CD4-positive, alpha-beta T cell (primary cell): ENCODE results near the gene TAOK3. TPM values are rescaled to one million over a fixed set of nuclear protein-coding genes. Genes with fewer than 3 reads are reported as not detected.

Experiments
- ATAC-seq: fragments of 200-7000 bp; cut with Tn5 transposase; one replicate; pipeline ENCODE4 v1.10.0; 2022; ENCODE audit warnings: mild to moderate bottlenecking; ENCODE audit not compliant: poor library complexity
- CTCF ChIA-PET: fragments of 350-600 bp; sonication (Branson Sonifier 250); formaldehyde crosslinking; loops from one replicate; lab custom pipeline; 2021; ENCODE audit warnings: antibody characterized with exemption, inconsistent platforms; lab: Charles Lee
- POLR2A ChIA-PET: fragments of 350-600 bp; sonication (Branson Sonifier 250); formaldehyde crosslinking; loops from one replicate; lab custom pipeline; 2021; ENCODE audit warnings: antibody characterized with exemption, inconsistent platforms; lab: Charles Lee
- DNase-seq, 14 experiments: peaks; one replicate each; pipeline ENCODE4 v3.0.0-alpha.2; 2013 to 2020; ENCODE audit warnings: mixed read lengths in 2 of 14
- H3K27ac ChIP-seq, 2 donors: one replicate each; pipeline versions ENCODE4 v1.5.1 to v1.7.0; 2013; ENCODE audit warnings: low read length in 2 of 2, low read depth in 1 of 2, mild to moderate bottlenecking in 1 of 2
- H3K27me3 ChIP-seq, 2 experiments: 1 replicate in 1 of 2; 2 replicates in 1 of 2; pipeline versions ENCODE4 v1.6.1 to v1.7.0; 2013; ENCODE audit warnings: low read length in 2 of 2, control low read depth in 1 of 2, mild to moderate bottlenecking in 1 of 2, moderate library complexity in 1 of 2; ENCODE audit not compliant: insufficient read depth in 2 of 2, control insufficient read depth in 1 of 2
- H3K36me3 ChIP-seq: one replicate; pipeline ENCODE4 v1.6.1; 2013; ENCODE audit warnings: low read length, control low read depth; ENCODE audit not compliant: insufficient read depth
- H3K4me1 ChIP-seq: one replicate; pipeline ENCODE4 v1.6.1; 2013; ENCODE audit warnings: low read length, control low read depth; ENCODE audit not compliant: insufficient read depth
- H3K4me3 ChIP-seq: one replicate; pipeline ENCODE4 v1.5.1; 2013; ENCODE audit warnings: mild to moderate bottlenecking, low read length, moderate library complexity
- H3K9me3 ChIP-seq, 2 experiments: 1 replicate in 1 of 2; 2 replicates in 1 of 2; pipeline versions ENCODE4 v1.6.1 to v1.7.0; 2013; ENCODE audit warnings: low read length in 2 of 2, mild to moderate bottlenecking in 2 of 2, control low read depth in 1 of 2, moderate library complexity in 1 of 2; ENCODE audit not compliant: control insufficient read depth in 1 of 2, insufficient read depth in 1 of 2
- H3K27ac Mint-ChIP-seq: one replicate; pipeline ENCODE4 v1.8.0; 2020; ENCODE audit warnings: mixed read lengths
- H3K27me3 Mint-ChIP-seq: one replicate; pipeline ENCODE4 v1.8.0; 2021; ENCODE audit warnings: mixed read lengths
- H3K36me3 Mint-ChIP-seq: one replicate; pipeline ENCODE4 v1.8.0; 2021; ENCODE audit warnings: low read depth, mixed read lengths
- H3K4me1 Mint-ChIP-seq: one replicate; pipeline ENCODE4 v1.8.0; 2021; ENCODE audit warnings: low read depth, mixed read lengths
- H3K4me3 Mint-ChIP-seq: one replicate; pipeline ENCODE4 v1.8.0; 2020; ENCODE audit warnings: mild to moderate bottlenecking, mixed read lengths
- H3K9me3 Mint-ChIP-seq: one replicate; pipeline ENCODE4 v1.8.0; 2020; ENCODE audit warnings: mixed read lengths
- CTCF ChIP-seq: fragments of 200-600 bp; IDR thresholded peaks from one replicate; pipeline ENCODE4 v1.8.0; 2022; ENCODE audit warnings: antibody characterized with exemption, mild to moderate bottlenecking
- intact Hi-C, 2 experiments: fragments of 100-400 bp; cut with DNase I in 1 of 2; cut with micrococcal nuclease in 1 of 2; formaldehyde crosslinking; loops; one replicate each; pipeline versions ENCODE4 v1.15.1 to v1.9.0; 2023 to 2025; cut with DNase I, micrococcal nuclease
- total RNA-seq, 174 experiments: library from RNA in 2 of 174; stranded (reverse) in 2 of 174; gene quantifications; one replicate each; pipeline ENCODE4 v1.2.3 and lab custom pipeline; 2021 to 2026

The TAOK3 gene
- total RNA-seq, 2 experiments from 2014 or later: 53.5 to 56.6 TPM

GRCh38 chr12:118102070-118102469 is 270.6 kb downstream of the TAOK3 start:
- H3K27ac Mint-ChIP-seq: no peak overlapping the region
- Histone ChIP-seq H3K9me3 (peaks cover 0 to 8% of the 10 kb centered on the region in 2 experiments), H3K27me3 (peaks cover 14 to 17% of the 10 kb centered on the region in 2 experiments), H3K27ac (no peak overlapping the region), H3K4me3 (no peak overlapping the region), H3K4me1 (peaks cover 15% of the 10 kb centered on the region), H3K36me3 (no peaks in the 10 kb centered on the region)
- DNase-seq (no peak), ATAC-seq (no peak)
- peaks cover 30% of the 10 kb centered on the region for H3K27me3 Mint-ChIP-seq
- no peak for TF ChIP-seq CTCF
- H3K36me3 Mint-ChIP-seq: no peaks in the 10 kb centered on the region
- H3K4me1 Mint-ChIP-seq: peaks cover 10% of the 10 kb centered on the region
- ChIA-PET CTCF (no interaction called here), POLR2A (interaction anchor here (0.6 kb wide), 1 partner anchor 85 kb away, joined by 3 read pairs; the partner anchor contains the start of gene RFC5)
- intact Hi-C loops: no loop called here
- peak overlapping the region; percentile 49 for H3K4me3 Mint-ChIP-seq
- no peaks in the 10 kb centered on the region for H3K9me3 Mint-ChIP-seq

- Histone ChIP-seq H3K36me3 (no peaks in the 10 kb centered on the region), H3K4me1 (peaks cover 15% of the 10 kb centered on the region), H3K27ac (no peak overlapping the region), H3K27me3 (peaks cover 14 to 17% of the 10 kb centered on the region in 2 experiments), H3K4me3 (no peak overlapping the region), H3K9me3 (peaks cover 0 to 8% of the 10 kb centered on the region in 2 experiments)
- ChIA-PET POLR2A (no interaction called here), CTCF (no interaction called here)
- intact Hi-C loops: no loop called here
- peaks cover 27% of the 10 kb centered on the region for H3K27me3 Mint-ChIP-seq
- ATAC-seq: no peak
- DNase-seq: no peak
- TF ChIP-seq CTCF: no peak
- H3K27ac Mint-ChIP-seq: no peak overlapping the region
- no peak overlapping the region for H3K4me3 Mint-ChIP-seq
- H3K9me3 Mint-ChIP-seq: no peaks in the 10 kb centered on the region
- H3K36me3 Mint-ChIP-seq: no peaks in the 10 kb centered on the region
- H3K4me1 Mint-ChIP-seq: peaks cover 10% of the 10 kb centered on the region
Observed at GRCh38 chr12:118101051-118101450, 271.7 kb downstream of the TAOK3 start.

Other genes starting within 250 kb of the TAOK3 start
- 100 to 1,000 TPM; 116 to 119 TPM for gene PEBP1, start 236.8 kb downstream of the TAOK3 start, total RNA-seq
- gene SUDS3, start 3.6 kb upstream of the TAOK3 start, total RNA-seq: 10 to 100 TPM; 17.5 to 22.0 TPM